Measurements from ENCODE around the gene LRMDA. TPM values are rescaled to one million over a fixed set of nuclear protein-coding genes. Genes with fewer than 3 reads are reported as not detected.

Gene LRMDA
- total and polyA plus RNA-seq, 2 of the 8 experiments (the other 6 are each of a cell fraction or from before 2014, with no cell fraction given): 0.86 to 2.8 TPM

DNA sequence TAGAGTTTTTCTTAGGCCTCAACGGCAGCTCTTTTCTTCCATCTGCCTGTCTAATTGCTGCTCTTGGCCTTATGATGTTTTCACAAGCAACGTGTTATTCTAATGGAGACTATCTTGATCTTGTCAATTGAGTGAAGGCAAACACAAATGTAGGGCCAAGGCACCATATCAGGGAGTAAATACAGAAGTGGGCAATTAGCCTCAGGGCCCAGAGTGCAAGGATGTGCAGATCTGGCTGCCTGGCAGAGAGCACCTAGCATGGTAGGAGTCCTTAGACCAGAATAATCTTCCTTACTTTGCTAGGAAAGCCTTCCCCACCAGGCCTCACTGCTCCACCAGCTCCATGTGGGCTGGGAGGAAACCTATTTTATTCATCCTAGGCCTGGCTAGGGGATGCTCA lies 590.9 kb downstream of the LRMDA start:
- no peak overlapping the region for H4K8ac ChIP-seq (ENCODE audit: extremely low read depth, insufficient read depth, low read length)
- H3K23me2 ChIP-seq (ENCODE audit: low read depth, low read length): no peaks in the 10 kb centered on the region
- H4K91ac ChIP-seq (replicated peaks; ENCODE audit: insufficient read length, low read length): no peak overlapping the region
- H2BK120ac ChIP-seq (replicated peaks; ENCODE audit: low read depth, low read length): no peak overlapping the region
- no peak overlapping the region for H3K4ac ChIP-seq (replicated peaks; ENCODE audit: insufficient read length, low read depth, low read length)
- no peaks in the 10 kb centered on the region for H3K79me1 ChIP-seq (ENCODE audit: low read depth, low read length)
- no peak overlapping the region for H4K5ac ChIP-seq (ENCODE audit: insufficient read length, low read depth, low read length)
- no peak for FAIRE-seq
- no peak overlapping the region for H3K9ac ChIP-seq (replicated peaks in 1 of 4; ENCODE audit: extremely low read depth in 1 of 4, low read depth in 3 of 4, low read length in 3 of 4)
- no peaks in the 10 kb centered on the region for H4K20me1 ChIP-seq (replicated peaks in 1 of 2; ENCODE audit: control insufficient read depth in 1 of 2, insufficient read depth in 2 of 2, low read length in 2 of 2)
- H3K79me2 ChIP-seq (ENCODE audit: control insufficient read depth in 1 of 2, insufficient read depth in 2 of 2, low read length in 2 of 2): no peaks in the 10 kb centered on the region
- H3K4me1 ChIP-seq (replicated peaks in 1 of 4; ENCODE audit: control insufficient read depth in 3 of 4, insufficient read depth in 4 of 4, low read length in 3 of 4): no peaks in the 10 kb centered on the region
- H3K27ac ChIP-seq (ENCODE audit: low read depth, low read length): no peak overlapping the region
- H2BK20ac ChIP-seq (ENCODE audit: low read length): no peak overlapping the region
- H3K9me3 ChIP-seq (ENCODE audit: insufficient read depth in 2 of 2, low read depth in 1 of 2, low read length in 1 of 2): no peaks in the 10 kb centered on the region
- ChIA-PET CTCF (ENCODE audit: partially characterized antibody) (interaction anchor here (0.6 to 3.2 kb wide), 2 partner anchors 14 to 55 kb away, joined by 3 to 12 read pairs; no protein-coding TSS in a partner anchor), POLR2A (ENCODE audit: partially characterized antibody) (no interaction called here)
- DNase-seq (ENCODE audit: low read depth in 1 of 2, low spot score in 2 of 2): no peak
- H3K4me2 ChIP-seq (ENCODE audit: insufficient read depth in 1 of 2, low read depth in 2 of 2, low read length in 2 of 2): no peak overlapping the region
- H3K23ac ChIP-seq (ENCODE audit: insufficient read length): no peak overlapping the region
- no peaks in the 10 kb centered on the region for H3K27me3 ChIP-seq (replicated peaks in 1 of 4; ENCODE audit: control insufficient read depth in 3 of 4, extremely low read depth in 1 of 4, insufficient read depth in 3 of 4, low read length in 3 of 4)
- H3K14ac ChIP-seq (ENCODE audit: insufficient read length): no peak overlapping the region
- no peak overlapping the region for H3K18ac ChIP-seq (ENCODE audit: extremely low read depth, low read length)
- 80% methylated on average over 2 of the region's 2 CpGs; no CpG with 5 or more reads in 1 of the 2 experiments for WGBS, 2 experiments (ENCODE audit: extremely low coverage in 1 of 2, insufficient coverage in 1 of 2, insufficient read length in 1 of 2, insufficient replicate concordance in 2 of 2, low coverage in 1 of 2, low lambda C conversion rate in 2 of 2, missing lambda C conversion rate in 1 of 2)
- no peak overlapping the region for H3K56ac ChIP-seq (replicated peaks; ENCODE audit: insufficient read length, low read depth, low read length)
- H2BK15ac ChIP-seq (ENCODE audit: low read length): no peak overlapping the region
- H2AFZ ChIP-seq (ENCODE audit: low read length): no peak overlapping the region
- H3K4me3 ChIP-seq (ENCODE audit: extremely low read depth in 1 of 4, insufficient read depth in 2 of 4, low read depth in 3 of 4, low read length in 4 of 4): no peak overlapping the region
- H2BK5ac ChIP-seq (ENCODE audit: low read depth, low read length): no peak overlapping the region
- no peak overlapping the region for H2BK12ac ChIP-seq (ENCODE audit: low read depth, low read length)
- H3K36me3 ChIP-seq (ENCODE audit: control insufficient read depth in 2 of 4, insufficient read depth in 4 of 4, low read length in 3 of 4): no peaks in the 10 kb centered on the region
- no peak for TF ChIP-seq POLR2A (IDR thresholded peaks at IDR 0.05; ENCODE audit: control extremely low read depth in 1 of 2, low read depth in 2 of 2, low read length in 2 of 2)
- no peak for TF ChIP-seq RAD21 (IDR thresholded peaks at IDR 0.05 in 1 of 2, conservative IDR thresholded peaks at IDR 0.05 in 1 of 2; ENCODE audit: low read depth in 2 of 2, low read length in 2 of 2)
- H2AK5ac ChIP-seq (ENCODE audit: low read depth, low read length): no peak overlapping the region
